ENCODE results near the gene HIVEP3. TPM values are rescaled to one million over a fixed set of nuclear protein-coding genes. Genes with fewer than 3 reads are reported as not detected.

Gene HIVEP3
- total and polyA plus RNA-seq, 4 donors, result 7.0 to 14.7 (median 8.8) TPM

- no peaks in the 10 kb centered on the region for H3K36me3 ChIP-seq (ENCODE audit: control insufficient read depth in 4 of 4, insufficient read depth in 4 of 4, low read length in 4 of 4)
- H3K9me3 ChIP-seq (ENCODE audit: control insufficient read depth in 4 of 4, insufficient read depth in 3 of 4, low read length in 3 of 4), result no peaks in the 10 kb centered on the region
- TF ChIP-seq CTCF (IDR thresholded peaks at IDR 0.05; ENCODE audit: control extremely low read depth, extremely low read depth), result no peak
- H3K27me3 ChIP-seq (ENCODE audit: control insufficient read depth in 3 of 3, insufficient read depth in 3 of 3, low read length in 2 of 3), result no peaks in the 10 kb centered on the region
- DNase-seq, result no peak
- H3K27ac ChIP-seq (ENCODE audit: low read depth in 1 of 2, low read length in 1 of 2), result no peak overlapping the region
- no peak overlapping the region for H3K4me3 ChIP-seq
- no peak for ATAC-seq (ENCODE audit: insufficient read depth, low FRiP score)
- H3K4me1 ChIP-seq (ENCODE audit: control insufficient read depth in 5 of 5, insufficient read depth in 5 of 5, low read length in 5 of 5), result peaks cover 0 to 5% (median 0%) of the 10 kb centered on the region in 5 donors
- H3K9ac ChIP-seq (ENCODE audit: insufficient read depth in 1 of 2, low read length in 2 of 2), result no peak overlapping the region
Measured at GRCh38 chr1:41792485-41792770, 126.3 kb downstream of the HIVEP3 start.

- no peak for TF ChIP-seq CTCF (IDR thresholded peaks at IDR 0.05; ENCODE audit: control extremely low read depth, extremely low read depth)
- 62 to 76% methylated on average over 5 of the region's 5 CpGs for WGBS, 2 donors
- no peaks in the 10 kb centered on the region for H3K9me3 ChIP-seq (ENCODE audit: control insufficient read depth in 4 of 4, insufficient read depth in 3 of 4, low read length in 3 of 4)
- H3K4me1 ChIP-seq (ENCODE audit: control insufficient read depth in 5 of 5, insufficient read depth in 5 of 5, low read length in 5 of 5), result peaks cover 0 to 5% (median 0%) of the 10 kb centered on the region in 5 donors
- ATAC-seq (ENCODE audit: insufficient read depth, low FRiP score) (no peak), DNase-seq (no peak)
- no peaks in the 10 kb centered on the region for H3K27me3 ChIP-seq (ENCODE audit: control insufficient read depth in 3 of 3, insufficient read depth in 3 of 3, low read length in 2 of 3)
- no peak overlapping the region for H3K9ac ChIP-seq (ENCODE audit: insufficient read depth in 1 of 2, low read length in 2 of 2)
- H3K27ac ChIP-seq (ENCODE audit: low read depth in 1 of 2, low read length in 1 of 2), result no peak overlapping the region
- H3K4me3 ChIP-seq, result no peak overlapping the region
- no peaks in the 10 kb centered on the region for H3K36me3 ChIP-seq (ENCODE audit: control insufficient read depth in 4 of 4, insufficient read depth in 4 of 4, low read length in 4 of 4)
Measured at GRCh38 chr1:41791667-41792484, 126.8 kb downstream of the HIVEP3 start.

- TF ChIP-seq CTCF (IDR thresholded peaks at IDR 0.05; ENCODE audit: control extremely low read depth, extremely low read depth), result no peak
- no peak overlapping the region for H3K27ac ChIP-seq (ENCODE audit: low read depth in 1 of 2, low read length in 1 of 2)
- no peak for DNase-seq
- H3K9ac ChIP-seq (ENCODE audit: insufficient read depth in 1 of 2, low read length in 2 of 2), result no peak overlapping the region
- WGBS, 2 donors, result 64 to 67% methylated on average over 4 of the region's 4 CpGs
- no peak for ATAC-seq (ENCODE audit: insufficient read depth, low FRiP score)
- no peaks in the 10 kb centered on the region for H3K36me3 ChIP-seq (ENCODE audit: control insufficient read depth in 4 of 4, insufficient read depth in 4 of 4, low read length in 4 of 4)
- H3K4me1 ChIP-seq (ENCODE audit: control insufficient read depth in 5 of 5, insufficient read depth in 5 of 5, low read length in 5 of 5), result peaks cover 0 to 5% (median 0%) of the 10 kb centered on the region in 5 donors
- H3K4me3 ChIP-seq, result no peak overlapping the region
- no peaks in the 10 kb centered on the region for H3K9me3 ChIP-seq (ENCODE audit: control insufficient read depth in 4 of 4, insufficient read depth in 3 of 4, low read length in 3 of 4)
- no peaks in the 10 kb centered on the region for H3K27me3 ChIP-seq (ENCODE audit: control insufficient read depth in 3 of 3, insufficient read depth in 3 of 3, low read length in 2 of 3)
Measured at GRCh38 chr1:41790351-41790750, 128.4 kb downstream of the HIVEP3 start.
